H1 (cell line): ENCODE data around the gene NCOA6. TPM values are rescaled to one million over a fixed set of nuclear protein-coding genes. Genes with fewer than 3 reads are reported as not detected.

Source experiments
- CHD1 ChIP-seq: IDR thresholded peaks from 2 replicates; pipeline ENCODE4 v1.6.1; 2012; ENCODE audit warnings: low read depth, low read length, improper control_type of control experiment
- EP300 ChIP-seq, 2 experiments: IDR thresholded peaks; 1 replicate in 1 of 2; 2 replicates in 1 of 2; pipeline ENCODE4 v1.6.1; 2011 to 2012; ENCODE audit warnings: low read depth in 2 of 2, low read length in 2 of 2, mild to moderate bottlenecking in 2 of 2, borderline replicate concordance in 1 of 2, inconsistent platforms in 1 of 2, moderate library complexity in 1 of 2
- JUN ChIP-seq: IDR thresholded peaks from 2 replicates; pipeline ENCODE4 v1.6.1; 2011; ENCODE audit warnings: low read depth, mild to moderate bottlenecking, improper control_type of control experiment, low read length
- MAFK ChIP-seq: IDR thresholded peaks from 2 replicates; pipeline ENCODE4 v1.6.1; 2012; ENCODE audit warnings: low read depth, mild to moderate bottlenecking, improper control_type of control experiment, low read length
- RAD21 ChIP-seq, 2 experiments: IDR thresholded peaks in 1 of 2; conservative IDR thresholded peaks in 1 of 2; 2 replicates each; pipeline ENCODE4 v1.6.1; 2011; ENCODE audit warnings: low read depth in 2 of 2, low read length in 2 of 2, improper control_type of control experiment in 1 of 2, inconsistent platforms in 1 of 2, mild to moderate bottlenecking in 1 of 2, moderate library complexity in 1 of 2
- TEAD4 ChIP-seq: IDR thresholded peaks from 2 replicates; pipeline ENCODE4 v1.6.1; 2012; ENCODE audit warnings: low read depth, low read length, inconsistent platforms, mixed read lengths
- polyA plus RNA-seq, 7 experiments: library from polyadenylated mRNA; depleted of rRNA in 3 of 7; stranded (reverse) in 5 of 7; unstranded in 2 of 7; fragments of >200 nt in 5 of 7; fragments of 200-250 nt in 2 of 7; gene quantifications; 1 replicate in 5 of 7; 2 replicates in 1 of 7; 4 replicates in 1 of 7; pipeline versions ENCODE4 v1.2.1 to v1.2.3, GENCODE V29; 2011 to 2013; ENCODE audit warnings: missing spikeins in 2 of 7, mixed read lengths in 2 of 7
- total RNA-seq: library from RNA; stranded (reverse); fragmentation: NEBNext Ultra II Directional; extraction: Animal tissue kit (Norgen Biotek cat#: 25700); gene quantifications from 2 replicates; pipeline ENCODE4 v1.2.1, GENCODE V29; 2021
- TF ChIP-seq, protein P1 (sequence below): fragments of 300-600 bp; sonication (generic); IDR thresholded peaks from 2 replicates; pipeline ENCODE4 v1.7.1; 2012; ENCODE audit warnings: low read length, moderate library complexity, mild to moderate bottlenecking, inconsistent platforms; ENCODE audit not compliant: insufficient replicate concordance

Gene NCOA6
- total and polyA plus RNA-seq, 2 of the 8 experiments (the other 6 are each of a cell fraction or from before 2014, with no cell fraction given): 9.0 to 9.5 TPM

DNA sequence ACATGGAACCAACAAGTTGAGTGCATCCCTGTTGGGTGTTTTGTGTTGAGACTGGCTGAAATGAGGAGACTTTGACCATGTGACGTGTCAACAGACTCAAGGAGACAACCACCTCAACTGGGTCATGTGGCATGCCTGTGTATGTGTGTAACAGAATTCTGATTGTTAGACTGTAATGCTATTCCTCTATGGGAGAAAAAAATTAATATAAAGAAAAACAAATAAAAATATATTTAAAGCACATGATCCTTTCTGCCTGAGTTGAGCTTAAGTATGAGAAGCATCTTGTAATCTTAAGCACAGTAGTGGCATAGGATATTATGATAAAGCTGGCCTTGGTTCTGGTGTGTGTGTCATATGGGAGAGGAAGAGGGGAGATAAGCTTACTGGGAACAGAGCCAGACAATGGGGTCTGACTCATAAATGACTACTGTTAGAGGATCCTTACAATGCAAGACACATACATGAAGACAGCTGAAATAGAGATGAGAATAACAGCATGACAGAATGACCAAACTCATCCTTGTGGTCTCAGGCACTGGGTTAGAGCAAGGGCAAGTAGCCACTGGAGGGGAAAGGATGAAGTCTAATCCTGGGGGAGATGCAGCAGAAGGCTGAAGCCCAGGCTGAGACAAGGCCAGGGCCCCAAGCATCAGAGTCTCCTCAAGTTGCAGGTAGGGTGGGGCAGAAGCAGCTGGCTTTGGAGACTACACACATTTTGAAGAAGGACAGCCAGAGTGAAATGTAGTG, 112.1 kb downstream of the NCOA6 start (continued):
- TF ChIP-seq, protein P1, sequence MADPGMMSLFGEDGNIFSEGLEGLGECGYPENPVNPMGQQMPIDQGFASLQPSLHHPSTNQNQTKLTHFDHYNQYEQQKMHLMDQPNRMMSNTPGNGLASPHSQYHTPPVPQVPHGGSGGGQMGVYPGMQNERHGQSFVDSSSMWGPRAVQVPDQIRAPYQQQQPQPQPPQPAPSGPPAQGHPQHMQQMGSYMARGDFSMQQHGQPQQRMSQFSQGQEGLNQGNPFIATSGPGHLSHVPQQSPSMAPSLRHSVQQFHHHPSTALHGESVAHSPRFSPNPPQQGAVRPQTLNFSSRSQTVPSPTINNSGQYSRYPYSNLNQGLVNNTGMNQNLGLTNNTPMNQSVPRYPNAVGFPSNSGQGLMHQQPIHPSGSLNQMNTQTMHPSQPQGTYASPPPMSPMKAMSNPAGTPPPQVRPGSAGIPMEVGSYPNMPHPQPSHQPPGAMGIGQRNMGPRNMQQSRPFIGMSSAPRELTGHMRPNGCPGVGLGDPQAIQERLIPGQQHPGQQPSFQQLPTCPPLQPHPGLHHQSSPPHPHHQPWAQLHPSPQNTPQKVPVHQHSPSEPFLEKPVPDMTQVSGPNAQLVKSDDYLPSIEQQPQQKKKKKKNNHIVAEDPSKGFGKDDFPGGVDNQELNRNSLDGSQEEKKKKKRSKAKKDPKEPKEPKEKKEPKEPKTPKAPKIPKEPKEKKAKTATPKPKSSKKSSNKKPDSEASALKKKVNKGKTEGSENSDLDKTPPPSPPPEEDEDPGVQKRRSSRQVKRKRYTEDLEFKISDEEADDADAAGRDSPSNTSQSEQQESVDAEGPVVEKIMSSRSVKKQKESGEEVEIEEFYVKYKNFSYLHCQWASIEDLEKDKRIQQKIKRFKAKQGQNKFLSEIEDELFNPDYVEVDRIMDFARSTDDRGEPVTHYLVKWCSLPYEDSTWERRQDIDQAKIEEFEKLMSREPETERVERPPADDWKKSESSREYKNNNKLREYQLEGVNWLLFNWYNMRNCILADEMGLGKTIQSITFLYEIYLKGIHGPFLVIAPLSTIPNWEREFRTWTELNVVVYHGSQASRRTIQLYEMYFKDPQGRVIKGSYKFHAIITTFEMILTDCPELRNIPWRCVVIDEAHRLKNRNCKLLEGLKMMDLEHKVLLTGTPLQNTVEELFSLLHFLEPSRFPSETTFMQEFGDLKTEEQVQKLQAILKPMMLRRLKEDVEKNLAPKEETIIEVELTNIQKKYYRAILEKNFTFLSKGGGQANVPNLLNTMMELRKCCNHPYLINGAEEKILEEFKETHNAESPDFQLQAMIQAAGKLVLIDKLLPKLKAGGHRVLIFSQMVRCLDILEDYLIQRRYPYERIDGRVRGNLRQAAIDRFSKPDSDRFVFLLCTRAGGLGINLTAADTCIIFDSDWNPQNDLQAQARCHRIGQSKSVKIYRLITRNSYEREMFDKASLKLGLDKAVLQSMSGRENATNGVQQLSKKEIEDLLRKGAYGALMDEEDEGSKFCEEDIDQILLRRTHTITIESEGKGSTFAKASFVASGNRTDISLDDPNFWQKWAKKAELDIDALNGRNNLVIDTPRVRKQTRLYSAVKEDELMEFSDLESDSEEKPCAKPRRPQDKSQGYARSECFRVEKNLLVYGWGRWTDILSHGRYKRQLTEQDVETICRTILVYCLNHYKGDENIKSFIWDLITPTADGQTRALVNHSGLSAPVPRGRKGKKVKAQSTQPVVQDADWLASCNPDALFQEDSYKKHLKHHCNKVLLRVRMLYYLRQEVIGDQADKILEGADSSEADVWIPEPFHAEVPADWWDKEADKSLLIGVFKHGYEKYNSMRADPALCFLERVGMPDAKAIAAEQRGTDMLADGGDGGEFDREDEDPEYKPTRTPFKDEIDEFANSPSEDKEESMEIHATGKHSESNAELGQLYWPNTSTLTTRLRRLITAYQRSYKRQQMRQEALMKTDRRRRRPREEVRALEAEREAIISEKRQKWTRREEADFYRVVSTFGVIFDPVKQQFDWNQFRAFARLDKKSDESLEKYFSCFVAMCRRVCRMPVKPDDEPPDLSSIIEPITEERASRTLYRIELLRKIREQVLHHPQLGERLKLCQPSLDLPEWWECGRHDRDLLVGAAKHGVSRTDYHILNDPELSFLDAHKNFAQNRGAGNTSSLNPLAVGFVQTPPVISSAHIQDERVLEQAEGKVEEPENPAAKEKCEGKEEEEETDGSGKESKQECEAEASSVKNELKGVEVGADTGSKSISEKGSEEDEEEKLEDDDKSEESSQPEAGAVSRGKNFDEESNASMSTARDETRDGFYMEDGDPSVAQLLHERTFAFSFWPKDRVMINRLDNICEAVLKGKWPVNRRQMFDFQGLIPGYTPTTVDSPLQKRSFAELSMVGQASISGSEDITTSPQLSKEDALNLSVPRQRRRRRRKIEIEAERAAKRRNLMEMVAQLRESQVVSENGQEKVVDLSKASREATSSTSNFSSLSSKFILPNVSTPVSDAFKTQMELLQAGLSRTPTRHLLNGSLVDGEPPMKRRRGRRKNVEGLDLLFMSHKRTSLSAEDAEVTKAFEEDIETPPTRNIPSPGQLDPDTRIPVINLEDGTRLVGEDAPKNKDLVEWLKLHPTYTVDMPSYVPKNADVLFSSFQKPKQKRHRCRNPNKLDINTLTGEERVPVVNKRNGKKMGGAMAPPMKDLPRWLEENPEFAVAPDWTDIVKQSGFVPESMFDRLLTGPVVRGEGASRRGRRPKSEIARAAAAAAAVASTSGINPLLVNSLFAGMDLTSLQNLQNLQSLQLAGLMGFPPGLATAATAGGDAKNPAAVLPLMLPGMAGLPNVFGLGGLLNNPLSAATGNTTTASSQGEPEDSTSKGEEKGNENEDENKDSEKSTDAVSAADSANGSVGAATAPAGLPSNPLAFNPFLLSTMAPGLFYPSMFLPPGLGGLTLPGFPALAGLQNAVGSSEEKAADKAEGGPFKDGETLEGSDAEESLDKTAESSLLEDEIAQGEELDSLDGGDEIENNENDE: no peak
- TF ChIP-seq TEAD4 (no peak), JUN (no peak), RAD21 (IDR thresholded peaks at IDR 0.05 in 1 of 2, conservative IDR thresholded peaks at IDR 0.05 in 1 of 2; ENCODE audit: low read depth in 2 of 2, low read length in 2 of 2) (no peak), MAFK (no peak), CHD1 (no peak), EP300 (IDR thresholded peaks at IDR 0.05; ENCODE audit: borderline replicate concordance in 1 of 2, low read depth in 2 of 2, low read length in 2 of 2) (no peak)
